WI38 (cell line): ENCODE results near the gene PIGM.

ENCODE experiments used
- H3K4me3 ChIP-seq: 2 replicates; pipeline ENCODE4 v1.5.1; 2011; ENCODE audit warnings: low read depth, mild to moderate bottlenecking, control low read depth, low read length
- TF ChIP-seq, protein P1 (sequence below): IDR thresholded peaks from 2 replicates; pipeline ENCODE4 v1.5.1; 2012; ENCODE audit warnings: low read depth, mild to moderate bottlenecking, control low read depth, low read length

Gene PIGM

DNA sequence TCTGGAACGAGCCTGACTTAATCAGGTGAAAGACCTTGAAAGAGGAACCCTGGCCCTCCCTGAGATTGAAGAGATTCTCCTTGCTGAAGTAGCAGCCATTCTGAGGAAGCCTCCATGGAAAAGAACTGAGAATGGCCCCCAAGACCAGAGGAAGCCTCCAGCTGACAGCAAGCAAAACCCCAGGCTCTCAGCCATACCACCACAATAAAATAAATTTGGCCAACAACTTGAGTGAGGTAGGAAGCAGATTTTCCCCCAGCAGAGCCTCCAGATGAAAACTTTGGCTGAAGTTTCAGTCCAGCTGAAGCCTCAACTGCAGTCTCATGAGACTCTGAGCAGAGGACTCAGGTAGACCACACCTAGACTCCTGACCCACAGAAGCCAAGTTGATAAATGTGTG, 43.8 kb downstream of the PIGM start:
- TF ChIP-seq, protein P1, sequence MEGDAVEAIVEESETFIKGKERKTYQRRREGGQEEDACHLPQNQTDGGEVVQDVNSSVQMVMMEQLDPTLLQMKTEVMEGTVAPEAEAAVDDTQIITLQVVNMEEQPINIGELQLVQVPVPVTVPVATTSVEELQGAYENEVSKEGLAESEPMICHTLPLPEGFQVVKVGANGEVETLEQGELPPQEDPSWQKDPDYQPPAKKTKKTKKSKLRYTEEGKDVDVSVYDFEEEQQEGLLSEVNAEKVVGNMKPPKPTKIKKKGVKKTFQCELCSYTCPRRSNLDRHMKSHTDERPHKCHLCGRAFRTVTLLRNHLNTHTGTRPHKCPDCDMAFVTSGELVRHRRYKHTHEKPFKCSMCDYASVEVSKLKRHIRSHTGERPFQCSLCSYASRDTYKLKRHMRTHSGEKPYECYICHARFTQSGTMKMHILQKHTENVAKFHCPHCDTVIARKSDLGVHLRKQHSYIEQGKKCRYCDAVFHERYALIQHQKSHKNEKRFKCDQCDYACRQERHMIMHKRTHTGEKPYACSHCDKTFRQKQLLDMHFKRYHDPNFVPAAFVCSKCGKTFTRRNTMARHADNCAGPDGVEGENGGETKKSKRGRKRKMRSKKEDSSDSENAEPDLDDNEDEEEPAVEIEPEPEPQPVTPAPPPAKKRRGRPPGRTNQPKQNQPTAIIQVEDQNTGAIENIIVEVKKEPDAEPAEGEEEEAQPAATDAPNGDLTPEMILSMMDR: no peak
- no peak overlapping the region for H3K4me3 ChIP-seq

DNA sequence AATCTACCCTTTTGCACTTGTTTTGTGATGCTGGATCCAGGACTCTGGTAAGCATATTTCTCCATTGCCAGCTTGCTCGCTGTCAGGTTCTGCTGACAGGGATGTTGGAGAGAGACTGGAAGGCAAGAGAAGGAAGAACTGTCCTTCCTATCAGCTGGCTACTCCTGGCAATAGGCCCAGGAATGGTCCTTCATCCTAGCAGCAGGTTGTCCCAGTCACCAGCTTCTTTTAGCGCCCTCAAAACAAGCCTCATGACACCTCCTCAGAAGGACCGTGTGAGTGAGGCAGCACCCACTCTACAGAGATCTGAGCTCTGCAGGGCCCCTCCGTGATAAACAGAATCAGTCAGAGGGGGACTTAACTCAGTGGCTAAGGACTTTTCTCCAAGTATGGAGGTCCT, 44.6 kb downstream of the PIGM start:
- H3K4me3 ChIP-seq: no peak overlapping the region
- TF ChIP-seq, protein P1: no peak

GRCh38 chr1:159986531-159986930, 45.3 kb downstream of the PIGM start:
- TF ChIP-seq, protein P1: no peak

DNA sequence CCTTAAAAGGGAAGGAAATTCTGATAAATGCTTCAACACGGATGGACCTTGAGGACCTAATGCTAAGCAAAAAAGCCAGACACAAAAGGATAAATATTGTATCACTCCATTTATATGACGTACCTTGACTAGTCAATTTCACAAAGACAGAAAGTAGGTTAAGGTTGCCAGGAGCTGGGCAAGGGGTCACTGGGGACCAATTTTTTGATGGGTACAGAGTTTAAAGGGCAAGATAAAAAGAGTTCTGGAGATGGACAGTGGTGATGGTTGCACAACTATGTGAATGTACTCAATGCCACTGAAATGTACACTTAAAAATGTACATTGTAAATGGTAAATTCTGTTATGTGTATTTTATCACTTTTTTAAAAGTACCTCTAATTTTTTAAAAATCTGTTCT, 45.7 kb downstream of the PIGM start:
- TF ChIP-seq, protein P1: no peak
- no peak overlapping the region for H3K4me3 ChIP-seq

More at GRCh38 chr1:159986531-159986930, 45.3 kb downstream of the PIGM start:
- H3K4me3 ChIP-seq: no peak overlapping the region

DNA sequence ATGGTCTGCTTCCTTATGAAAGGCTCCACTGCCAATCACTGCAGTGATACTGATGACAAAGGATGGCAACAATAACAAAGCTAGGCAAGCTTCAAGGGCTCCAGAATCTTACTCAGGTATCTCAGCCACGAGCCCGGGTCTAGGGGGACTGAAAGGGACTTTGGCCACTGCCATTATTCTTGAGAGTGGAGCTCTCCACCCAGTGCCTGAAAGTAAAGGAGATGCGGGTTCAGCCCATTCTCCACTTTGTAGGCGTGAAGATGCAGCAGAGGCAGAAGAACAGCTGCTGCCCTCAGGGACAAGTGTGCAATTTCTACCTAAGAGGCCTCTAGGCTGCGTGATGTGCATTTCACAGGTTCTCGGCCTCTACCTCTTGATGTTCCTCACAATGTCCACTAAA, 46.3 kb downstream of the PIGM start:
- H3K4me3 ChIP-seq: no peak overlapping the region
- TF ChIP-seq, protein P1: no peak

- TF ChIP-seq, protein P1: no peak
- no peak overlapping the region for H3K4me3 ChIP-seq
These were observed 48.1 kb downstream of the PIGM start for GRCh38 chr1:159983681-159984080.

- no peak overlapping the region for H3K4me3 ChIP-seq
- TF ChIP-seq, protein P1: no peak
These were observed 49.5 kb downstream of the PIGM start for GRCh38 chr1:159982280-159982679.
